H9 (cell line): ENCODE measurements around the gene MGAT5. TPM values are rescaled to one million over a fixed set of nuclear protein-coding genes. Genes with fewer than 3 reads are reported as not detected.

Experiments
- DNase-seq: peaks from one replicate; pipeline ENCODE4 v3.0.0-alpha.2; 2017
- H2AFZ ChIP-seq: one replicate; pipeline ENCODE4 v1.6.1; 2013; ENCODE audit warnings: mild to moderate bottlenecking, low read length, control low read depth, moderate library complexity
- H2AK5ac ChIP-seq: 2 replicates; pipeline ENCODE4 v1.6.1; 2013; ENCODE audit warnings: low read length, control low read depth, mixed read lengths; ENCODE audit not compliant: insufficient read length
- H2BK120ac ChIP-seq: one replicate; pipeline ENCODE4 v1.6.1; 2013; ENCODE audit warnings: low read depth, mild to moderate bottlenecking, low read length, control low read depth, inconsistent platforms; ENCODE audit not compliant: poor library complexity, severe bottlenecking
- H2BK12ac ChIP-seq: 2 replicates; pipeline ENCODE4 v1.6.1; 2013; ENCODE audit warnings: low read length, control low read depth, mixed read lengths, low read depth; ENCODE audit not compliant: insufficient read length
- H2BK15ac ChIP-seq: 2 replicates; pipeline ENCODE4 v1.6.1; 2013; ENCODE audit warnings: low read depth, low read length, control low read depth
- H2BK20ac ChIP-seq: one replicate; pipeline ENCODE4 v1.6.1; 2013; ENCODE audit warnings: low read depth, mild to moderate bottlenecking, low read length, control low read depth, inconsistent platforms; ENCODE audit not compliant: poor library complexity, severe bottlenecking
- H2BK5ac ChIP-seq: 2 replicates; pipeline ENCODE4 v1.6.1; 2013; ENCODE audit warnings: low read length, control low read depth, mixed read lengths; ENCODE audit not compliant: insufficient read length
- H3K14ac ChIP-seq: 2 replicates; pipeline ENCODE4 v1.6.1; 2013; ENCODE audit warnings: low read length, control low read depth; ENCODE audit not compliant: insufficient read depth
- H3K18ac ChIP-seq: 2 replicates; pipeline ENCODE4 v1.6.1; 2013; ENCODE audit warnings: low read depth, mild to moderate bottlenecking, mixed read lengths, low read length, control low read depth; ENCODE audit not compliant: insufficient read length
- H3K23ac ChIP-seq: 2 replicates; pipeline ENCODE4 v1.6.1; 2013; ENCODE audit warnings: low read length, control low read depth, mixed read lengths, low read depth; ENCODE audit not compliant: insufficient read length
- H3K23me2 ChIP-seq: 2 replicates; pipeline ENCODE4 v1.6.1; 2013; ENCODE audit warnings: low read depth, mild to moderate bottlenecking, mixed read lengths, low read length, control low read depth; ENCODE audit not compliant: insufficient read length, poor library complexity, severe bottlenecking
- H3K27ac ChIP-seq: 2 replicates; pipeline ENCODE4 v1.5.1; 2013; ENCODE audit warnings: low read length, control low read depth, mixed read lengths, low read depth; ENCODE audit not compliant: insufficient read length
- H3K27me3 ChIP-seq: 2 replicates; pipeline ENCODE4 v1.6.1; 2013; ENCODE audit warnings: low read length, control low read depth, inconsistent platforms; ENCODE audit not compliant: insufficient read depth
- H3K4ac ChIP-seq: 2 replicates; pipeline ENCODE4 v1.6.1; 2013; ENCODE audit warnings: low read depth, mild to moderate bottlenecking, control low read depth, inconsistent platforms, low read length, moderate library complexity
- H3K4me1 ChIP-seq: 2 replicates; pipeline ENCODE4 v1.6.1; 2013; ENCODE audit warnings: low read length, control low read depth, inconsistent platforms; ENCODE audit not compliant: insufficient read depth
- H3K4me2 ChIP-seq: 2 replicates; pipeline ENCODE4 v1.6.1; 2013; ENCODE audit warnings: low read length, control low read depth, mixed read lengths; ENCODE audit not compliant: insufficient read length, insufficient read depth
- H3K56ac ChIP-seq: 2 replicates; pipeline ENCODE4 v1.6.1; 2013; ENCODE audit warnings: low read depth, mild to moderate bottlenecking, mixed read lengths, low read length, control low read depth; ENCODE audit not compliant: insufficient read length
- H3K79me1 ChIP-seq: 2 replicates; pipeline ENCODE4 v1.6.1; 2013; ENCODE audit warnings: low read depth, mild to moderate bottlenecking, moderate library complexity, low read length, control low read depth, inconsistent platforms; ENCODE audit not compliant: insufficient read depth, poor library complexity, severe bottlenecking
- H3K79me2 ChIP-seq: 2 replicates; pipeline ENCODE4 v1.6.1; 2013; ENCODE audit warnings: low read length, control low read depth, inconsistent platforms; ENCODE audit not compliant: insufficient read depth
- H3K9ac ChIP-seq: 2 replicates; pipeline ENCODE4 v1.6.1; 2013; ENCODE audit warnings: low read length, control low read depth, mixed read lengths; ENCODE audit not compliant: insufficient read length; ENCODE audit errors: extremely low read depth
- H3K9me3 ChIP-seq: one replicate; pipeline ENCODE4 v1.6.1; 2013; ENCODE audit warnings: low read depth, low read length, inconsistent platforms; ENCODE audit not compliant: control insufficient read depth
- H3T11ph ChIP-seq: one replicate; pipeline ENCODE4 v1.6.1; 2013; ENCODE audit warnings: mild to moderate bottlenecking, low read length, control low read depth, inconsistent platforms
- H4K20me1 ChIP-seq: one replicate; pipeline ENCODE4 v1.6.1; 2013; ENCODE audit not compliant: control insufficient read depth, insufficient read length, insufficient read depth
- H4K5ac ChIP-seq: 2 replicates; pipeline ENCODE4 v1.6.1; 2013; ENCODE audit warnings: low read depth, mild to moderate bottlenecking, mixed read lengths, low read length, control low read depth; ENCODE audit not compliant: insufficient read length
- H4K8ac ChIP-seq: replicated peaks from 2 replicates; pipeline ENCODE4 v1.6.1; 2013; ENCODE audit warnings: low read length, control low read depth, mixed read lengths, low read depth; ENCODE audit not compliant: insufficient read length
- H4K91ac ChIP-seq: 2 replicates; pipeline ENCODE4 v1.6.1; 2013; ENCODE audit warnings: low read depth, mild to moderate bottlenecking, moderate library complexity, mixed read lengths, low read length, control low read depth; ENCODE audit not compliant: insufficient read length
- H3K27ac Mint-ChIP-seq, 3 experiments: 2 replicates in 2 of 3; 3 replicates in 1 of 3; pipeline ENCODE4 v1.8.0; 2020 to 2021; ENCODE audit warnings: mixed read lengths in 3 of 3, mild to moderate bottlenecking in 1 of 3, moderate library complexity in 1 of 3
- H3K27me3 Mint-ChIP-seq: 2 replicates; pipeline ENCODE4 v1.8.0; 2021; ENCODE audit warnings: low read depth, mild to moderate bottlenecking, moderate library complexity, mixed read lengths
- H3K36me3 Mint-ChIP-seq, 3 experiments: 2 replicates in 2 of 3; 3 replicates in 1 of 3; pipeline ENCODE4 v1.8.0; 2020 to 2021; ENCODE audit warnings: low read depth in 3 of 3, mixed read lengths in 3 of 3; ENCODE audit not compliant: insufficient read depth in 1 of 3
- H3K4me1 Mint-ChIP-seq, 2 experiments: 2 replicates each; pipeline ENCODE4 v1.8.0; 2020; ENCODE audit warnings: mixed read lengths in 2 of 2
- H3K4me3 Mint-ChIP-seq, 2 experiments: 2 replicates in 1 of 2; 3 replicates in 1 of 2; pipeline ENCODE4 v1.8.0; 2020 to 2021; ENCODE audit warnings: mild to moderate bottlenecking in 2 of 2, mixed read lengths in 2 of 2, moderate library complexity in 1 of 2
- H3K9me3 Mint-ChIP-seq, 2 experiments: 2 replicates in 1 of 2; 3 replicates in 1 of 2; pipeline ENCODE4 v1.8.0; 2020; ENCODE audit warnings: mild to moderate bottlenecking in 2 of 2, mixed read lengths in 2 of 2, moderate library complexity in 1 of 2
- CTCF ChIP-seq: fragments of 200-600 bp; sonication (generic); conservative IDR thresholded peaks from 3 replicates; pipeline ENCODE4 v1.8.0; 2021; ENCODE audit warnings: antibody characterized with exemption, mild to moderate bottlenecking
- WGBS: extraction: QIAGEN DNeasy Blood & Tissue Kit; methylation state at CpG from one replicate; pipeline ENCODE4 v1.1.7; 2013; ENCODE audit warnings: missing lambda C conversion rate, low lambda C conversion rate, mixed read lengths; ENCODE audit not compliant: insufficient read length; ENCODE audit errors: extremely low coverage; 5-methylcytosine and 5-hydroxymethylcytosine counted together
- total RNA-seq: library from RNA; stranded (reverse); gene quantifications from 2 replicates; pipeline ENCODE4 v1.2.1, GENCODE V29; 2021

The MGAT5 gene
- total RNA-seq, 1 experiment from 2014 or later, result 25.7 TPM

GRCh38 chr2:134461511-134461910 is 207.6 kb downstream of the MGAT5 start:
- Histone ChIP-seq H2BK5ac (no peak overlapping the region), H3K4me2 (no peak overlapping the region), H3K4ac (no peak overlapping the region), H4K20me1 (no peaks in the 10 kb centered on the region), H2BK20ac (no peak overlapping the region), H4K5ac (no peak overlapping the region), H3K9ac (no peak overlapping the region), H4K91ac (no peak overlapping the region), H3T11ph (no peak overlapping the region), H3K23me2 (no peaks in the 10 kb centered on the region), H3K23ac (no peak overlapping the region), H3K56ac (no peak overlapping the region), H3K14ac (no peak overlapping the region), H2AFZ (no peak overlapping the region), H4K8ac (no peak overlapping the region), H3K4me1 (no peaks in the 10 kb centered on the region), H2BK12ac (no peak overlapping the region), H3K79me1 (no peaks in the 10 kb centered on the region), H3K18ac (no peak overlapping the region), H3K27me3 (no peaks in the 10 kb centered on the region), H3K9me3 (no peaks in the 10 kb centered on the region), H3K79me2 (no peaks in the 10 kb centered on the region), H2BK120ac (no peak overlapping the region), H2AK5ac (no peak overlapping the region), H3K27ac (no peak overlapping the region), H2BK15ac (no peak overlapping the region)
- H3K27ac Mint-ChIP-seq, result no peak overlapping the region
- peaks cover 4% of the 10 kb centered on the region for H3K27me3 Mint-ChIP-seq
- no peak for TF ChIP-seq CTCF
- DNase-seq, result no peak
- no peak overlapping the region for H3K4me3 Mint-ChIP-seq
- H3K9me3 Mint-ChIP-seq, result no peaks in the 10 kb centered on the region
- peaks cover 6 to 8% of the 10 kb centered on the region in 2 experiments; a peak in 3 of 4 replicates for H3K4me1 Mint-ChIP-seq
- WGBS, result no CpG with 5 or more reads among the region's 6 CpGs
- no peaks in the 10 kb centered on the region for H3K36me3 Mint-ChIP-seq
